Activated CD8-positive, alpha-beta memory T cell treated with anti-CD3 and anti-CD28 coated beads, Interleukin-2, amount 50 U/mL, for 48 hours (primary cell): Measurements from ENCODE around the gene TTC12.
A peak's percentile ranks its signal among the peaks of the same experiment; 100 is the strongest.
"Not testable (repeated sequence)": the region's sequence is repeated elsewhere in the genome, so short reads cannot be mapped to it uniquely, and the experiment has no call there.

Source experiments
- DNase-seq: peaks from one replicate; pipeline ENCODE4 v3.0.0-alpha.2; 2020

TTC12 gene

DNA sequence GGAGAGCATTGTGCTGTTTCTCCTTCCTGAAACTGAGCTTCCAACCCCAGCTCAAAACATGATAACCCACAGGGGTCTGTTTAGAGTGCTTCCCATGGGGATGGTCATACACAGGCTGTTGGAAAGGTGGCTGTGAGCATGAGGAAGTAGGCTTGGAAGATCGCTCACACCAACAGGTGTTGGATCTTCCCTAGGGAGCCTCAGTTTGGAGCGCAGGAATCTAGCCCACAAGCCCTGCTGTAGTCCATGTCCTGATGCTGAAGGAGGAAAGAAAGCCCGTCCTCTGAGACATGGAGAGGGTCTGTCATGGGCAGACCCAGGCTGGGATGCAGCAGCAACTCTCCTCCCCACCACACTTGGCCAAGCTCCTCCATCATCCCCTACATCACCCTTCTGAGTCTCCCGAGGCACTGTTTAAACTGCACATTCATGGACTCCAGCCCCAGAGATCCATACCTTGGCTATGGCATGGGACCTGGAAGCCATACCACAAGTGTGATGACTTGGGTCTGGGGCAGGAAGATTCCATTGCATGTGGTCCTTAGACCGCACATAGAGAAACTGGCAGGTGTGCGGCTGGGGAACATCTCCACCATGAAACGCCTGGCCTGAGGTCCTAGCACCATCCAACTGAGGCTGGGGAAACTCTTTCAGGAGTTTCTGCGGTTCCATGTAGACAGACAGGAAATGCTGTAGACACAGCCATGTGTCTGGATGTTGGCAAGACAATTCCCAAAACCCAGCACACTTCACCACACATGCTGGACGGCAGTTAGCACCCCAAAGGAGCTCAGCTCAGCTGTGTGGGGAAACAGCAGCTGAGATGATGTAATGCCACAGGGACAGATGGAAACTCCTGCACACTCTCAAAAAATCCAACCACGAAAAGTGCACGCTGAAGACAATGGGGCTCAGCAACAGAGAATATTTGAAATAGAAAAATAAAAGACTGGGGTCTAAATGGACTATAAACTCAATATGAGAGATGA is 27.6 kb upstream of the TTC12 start:
- no peak for DNase-seq

DNA sequence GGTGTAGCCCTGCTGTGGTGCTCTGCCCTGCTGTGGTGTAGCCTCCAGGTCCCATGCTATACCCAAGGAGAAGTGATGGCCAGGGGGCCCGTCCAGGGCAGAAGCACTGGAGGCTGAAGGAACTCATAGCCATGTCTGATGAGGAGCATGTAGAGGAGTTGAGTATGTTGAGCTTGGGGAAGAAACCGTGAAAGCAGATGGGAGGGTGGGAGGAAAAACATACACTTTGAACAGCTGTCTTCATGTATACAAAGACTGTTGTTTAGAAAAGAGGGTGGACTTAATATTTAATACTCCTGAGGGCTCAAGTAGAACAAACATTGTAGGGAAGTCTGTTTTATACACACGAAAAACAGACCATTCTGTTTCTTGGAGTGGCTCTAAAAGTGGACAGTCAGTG is 26.6 kb upstream of the TTC12 start:
- no peak for DNase-seq

DNA sequence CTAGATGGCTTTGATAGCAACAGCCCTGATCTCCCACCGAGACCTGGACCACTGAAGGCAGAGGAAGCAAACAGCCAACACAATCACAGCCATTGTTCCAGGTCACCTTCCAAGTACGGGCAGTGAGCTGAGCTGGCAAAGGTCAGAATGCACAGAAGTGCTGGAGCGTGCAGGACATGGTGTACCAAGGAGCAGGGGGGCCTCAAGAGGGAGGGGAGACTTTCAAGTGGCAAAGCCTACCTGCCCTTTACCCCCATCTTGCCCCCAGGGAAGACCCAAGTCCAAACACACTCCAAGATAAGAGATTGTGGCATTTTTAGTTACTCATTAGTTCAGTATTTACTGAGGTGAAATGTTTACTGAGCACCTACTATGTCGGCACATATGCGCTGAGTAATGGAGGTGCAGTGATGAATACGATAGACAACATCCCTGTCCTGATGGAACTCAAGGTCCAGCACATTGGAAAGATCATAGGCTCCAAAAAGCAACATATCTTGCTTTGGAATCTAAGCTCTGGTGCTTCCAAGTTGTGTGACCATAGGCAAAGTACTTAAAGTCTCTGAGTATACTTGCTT is 26.0 kb upstream of the TTC12 start:
- no peak for DNase-seq

DNA sequence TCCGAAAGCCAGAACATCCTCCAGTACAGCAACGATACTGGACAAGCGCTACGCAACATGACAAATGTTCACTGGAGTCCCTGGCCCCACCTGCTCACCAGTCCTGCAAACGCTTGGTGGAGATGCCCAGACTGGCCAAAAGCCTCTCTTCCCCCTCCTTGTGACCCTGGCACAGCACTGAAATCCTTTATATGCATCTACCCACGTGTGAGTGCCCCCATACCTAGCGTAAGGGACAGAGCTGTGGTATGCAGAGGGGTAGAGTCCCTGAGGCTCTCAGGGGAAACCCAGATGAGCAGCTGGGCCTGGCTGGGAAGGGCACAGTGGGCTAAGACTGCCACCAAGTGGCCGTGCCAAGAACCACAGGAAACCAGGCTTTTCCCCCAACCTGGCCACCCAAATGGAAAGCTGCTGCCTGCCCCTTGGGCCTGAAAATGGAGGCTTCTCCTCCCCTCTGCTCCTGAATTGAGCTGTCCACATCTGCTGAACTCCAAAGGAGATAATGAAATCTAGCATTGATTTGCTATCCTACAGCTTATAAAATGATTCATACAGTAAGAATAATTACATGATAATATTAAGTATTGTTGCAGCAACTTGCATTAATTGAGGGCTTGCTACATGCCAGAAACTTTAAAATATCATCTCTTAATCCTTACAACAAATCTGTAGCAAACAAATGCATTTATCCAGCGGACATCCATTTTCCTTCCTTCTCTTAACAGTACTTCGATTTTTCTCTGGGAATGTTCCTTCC is 24.8 kb upstream of the TTC12 start:
- DNase-seq = peak; percentile 85

DNA sequence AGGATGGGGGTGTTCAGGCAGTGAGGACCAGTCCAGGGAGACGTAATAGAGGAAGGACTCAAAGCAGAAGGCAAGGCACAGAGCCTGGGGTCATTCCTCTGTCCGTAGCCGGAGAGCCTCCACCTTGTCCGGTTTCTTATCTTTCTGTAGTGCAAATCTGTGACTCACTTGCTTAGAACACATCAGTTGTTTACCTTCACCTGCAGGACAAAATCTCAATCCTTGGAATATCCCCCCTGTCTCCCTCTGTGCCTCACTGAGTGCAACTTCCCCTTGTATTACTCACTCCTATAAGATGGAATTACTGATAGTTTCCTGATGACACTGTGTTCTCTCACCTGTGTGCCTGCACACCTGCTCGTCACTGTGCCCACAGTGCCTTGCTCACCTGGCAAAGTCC is 20.4 kb upstream of the TTC12 start:
- DNase-seq = no peak

DNA sequence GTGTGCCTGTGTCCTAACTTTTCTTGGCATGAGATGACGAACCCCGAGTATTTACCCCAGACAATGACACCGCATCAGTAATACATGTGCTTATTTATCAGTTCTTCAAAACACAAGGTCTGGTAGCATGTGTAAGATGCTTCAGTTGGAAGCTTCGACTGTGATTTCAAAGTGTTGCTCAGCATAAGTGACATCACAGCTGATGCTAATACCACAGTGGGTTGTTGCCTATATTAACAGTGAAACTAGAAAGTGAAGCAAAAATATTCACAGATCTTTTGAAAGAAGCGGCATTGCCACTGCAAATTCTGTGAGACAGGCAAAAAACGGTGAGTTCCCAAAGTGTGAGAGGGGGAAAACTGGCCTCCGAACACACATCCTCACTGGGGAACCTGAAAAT is 18.4 kb upstream of the TTC12 start:
- DNase-seq = no peak

DNA sequence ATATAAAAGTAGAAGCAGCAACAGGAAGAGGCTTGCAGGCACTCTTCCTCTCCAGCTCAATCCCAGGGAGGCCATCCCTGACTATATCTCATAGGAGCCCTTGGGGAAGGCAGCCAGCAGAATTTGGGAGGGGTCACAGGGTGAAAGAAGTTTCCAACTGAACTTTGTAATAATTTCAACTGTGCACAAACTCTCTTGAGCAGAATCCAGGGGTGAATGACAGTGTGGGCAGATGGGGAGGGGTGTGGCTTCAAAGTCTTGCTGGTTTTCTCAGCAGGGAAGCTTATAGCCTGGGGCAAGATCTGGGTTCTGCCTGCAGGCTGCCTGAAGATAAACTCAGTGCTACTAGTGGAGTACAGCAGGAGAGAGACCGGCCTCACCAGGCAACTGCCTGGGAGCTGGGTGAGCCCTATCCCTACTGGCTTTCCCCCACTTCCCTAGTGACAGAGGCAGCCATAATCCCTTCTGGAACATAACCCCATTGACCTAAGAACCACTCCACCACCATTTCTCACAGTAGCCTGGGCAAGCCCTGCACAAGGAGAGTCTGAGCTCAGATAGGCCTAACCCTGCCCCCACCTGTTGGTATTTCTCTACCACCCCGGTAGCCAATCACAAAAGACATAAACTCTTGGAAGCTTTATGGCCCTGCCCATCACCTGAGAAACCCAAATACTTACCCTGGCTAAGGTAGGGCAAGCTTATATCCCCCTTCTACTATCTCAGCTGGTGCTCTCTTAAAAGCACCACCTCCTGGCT is 17.8 kb upstream of the TTC12 start:
- DNase-seq = no peak

DNA sequence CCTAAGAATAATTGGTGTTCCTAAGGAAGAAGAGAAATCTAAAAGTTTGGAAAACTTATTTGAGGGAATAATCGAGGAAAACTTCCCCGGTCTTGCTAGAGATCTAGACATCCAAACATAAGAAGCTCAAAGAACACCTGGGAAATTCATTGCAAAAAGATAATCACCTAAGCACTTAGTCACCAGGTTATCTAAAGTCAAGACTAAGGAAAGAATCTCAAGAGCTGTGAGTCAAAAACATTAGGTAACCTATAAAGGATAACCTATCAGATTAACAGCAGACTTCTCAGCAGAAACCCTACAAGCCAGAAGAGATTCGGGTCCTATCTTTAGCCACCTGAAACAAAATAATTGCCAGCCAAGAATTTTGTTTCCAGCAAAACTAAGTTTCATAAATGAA is 15.9 kb upstream of the TTC12 start:
- DNase-seq = not testable (repeated sequence)

DNA sequence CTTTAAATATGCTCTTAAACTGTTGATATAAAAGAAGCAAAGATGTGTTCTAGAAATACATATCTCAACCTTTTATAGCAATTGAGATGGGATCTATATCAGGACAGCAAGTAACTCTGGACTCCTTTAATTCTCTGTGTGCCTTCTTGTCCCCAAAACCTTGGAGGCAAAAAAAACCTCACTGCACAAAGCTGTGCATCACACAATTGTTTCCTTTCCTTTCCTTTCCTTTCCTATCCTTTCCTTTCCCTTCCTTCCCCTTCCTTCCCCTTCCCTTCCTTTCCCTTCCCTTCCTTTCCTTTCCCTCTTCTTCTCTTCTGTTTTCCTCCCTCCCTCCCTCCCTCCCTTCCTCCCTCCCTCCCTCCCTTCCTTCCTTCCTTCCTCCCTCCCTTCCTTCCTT is 9.5 kb upstream of the TTC12 start:
- DNase-seq = no peak

DNA sequence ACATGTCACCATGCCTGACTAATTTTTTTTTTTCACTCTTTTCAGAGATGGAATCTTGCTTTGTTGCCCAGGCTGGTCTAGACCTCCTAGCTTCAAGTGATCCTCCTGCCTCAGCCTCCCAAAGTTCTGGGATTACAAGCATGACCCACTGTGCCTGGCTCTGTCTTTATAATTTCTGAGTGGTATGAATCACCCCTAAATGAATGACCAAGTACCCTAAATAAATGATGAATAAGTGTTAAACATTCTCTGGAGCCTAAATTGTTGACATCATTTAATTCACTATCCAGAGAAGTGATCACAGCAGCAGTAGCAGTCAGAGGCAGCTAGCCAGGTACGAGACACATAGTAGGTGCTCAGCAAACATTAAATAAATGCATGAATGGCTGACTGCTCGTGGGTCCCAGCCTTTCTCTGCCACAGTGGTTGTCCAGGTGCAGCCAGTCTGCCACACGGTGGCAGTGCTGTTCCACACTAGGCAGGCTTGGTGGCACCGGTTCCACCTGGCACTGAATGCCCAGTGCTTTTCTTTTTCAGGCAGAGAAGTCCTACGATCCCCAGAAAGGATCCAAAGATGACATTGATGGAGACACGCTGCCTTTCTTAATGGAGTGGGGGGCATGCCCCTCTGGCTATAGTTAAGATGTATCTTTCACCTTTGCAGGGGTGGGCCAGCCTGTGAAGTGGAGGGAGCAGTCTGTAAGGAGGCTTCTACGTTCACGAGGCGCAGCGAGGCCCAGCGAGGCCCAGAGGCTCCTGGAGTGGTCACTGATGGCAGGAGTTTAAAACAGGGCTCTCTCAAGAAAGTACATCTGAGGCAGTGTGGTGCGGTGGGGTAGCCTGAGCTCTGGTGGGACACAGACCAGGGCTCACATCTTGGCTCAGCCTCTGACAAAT is 8.7 kb upstream of the TTC12 start:
- DNase-seq = peak; percentile 83

DNA sequence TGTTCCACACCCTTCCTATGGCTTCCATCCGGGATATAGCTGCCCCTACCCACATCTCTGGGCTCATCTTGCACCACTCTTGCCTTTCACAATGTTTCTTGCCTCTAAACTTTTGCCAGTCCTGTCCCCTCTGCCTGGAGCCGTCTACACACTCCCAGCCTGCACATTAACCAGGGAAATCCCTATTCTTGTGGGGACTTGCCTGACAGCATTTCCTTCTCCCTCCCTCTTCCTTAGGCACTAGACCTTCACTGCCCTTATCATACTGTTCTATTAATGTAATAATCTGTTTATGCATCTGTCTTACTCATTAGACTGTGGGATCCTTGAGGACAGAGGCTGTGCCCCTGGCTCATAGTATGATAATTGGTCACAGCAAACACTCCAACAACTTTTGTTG is 5.8 kb upstream of the TTC12 start:
- no peak for DNase-seq

DNA sequence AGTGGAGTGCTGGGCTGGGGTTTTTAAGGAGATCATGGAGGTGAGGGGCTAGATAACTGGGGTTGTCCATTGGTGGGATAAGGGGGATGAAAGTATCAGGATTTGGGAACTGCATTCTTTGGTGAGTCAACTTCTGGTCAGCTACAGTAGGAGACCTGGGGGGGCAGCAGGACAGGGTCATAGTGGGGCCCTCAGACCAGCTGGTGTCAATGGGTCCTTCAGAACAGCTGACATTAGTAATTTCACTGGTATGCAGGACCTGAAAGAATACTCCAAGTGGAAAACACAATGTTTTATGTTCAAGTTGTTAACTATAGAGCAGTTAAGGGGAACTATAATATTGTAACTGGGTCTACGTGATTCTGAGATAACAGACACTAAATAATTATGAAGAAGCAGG is 2.8 kb upstream of the TTC12 start:
- DNase-seq = no peak

DNA sequence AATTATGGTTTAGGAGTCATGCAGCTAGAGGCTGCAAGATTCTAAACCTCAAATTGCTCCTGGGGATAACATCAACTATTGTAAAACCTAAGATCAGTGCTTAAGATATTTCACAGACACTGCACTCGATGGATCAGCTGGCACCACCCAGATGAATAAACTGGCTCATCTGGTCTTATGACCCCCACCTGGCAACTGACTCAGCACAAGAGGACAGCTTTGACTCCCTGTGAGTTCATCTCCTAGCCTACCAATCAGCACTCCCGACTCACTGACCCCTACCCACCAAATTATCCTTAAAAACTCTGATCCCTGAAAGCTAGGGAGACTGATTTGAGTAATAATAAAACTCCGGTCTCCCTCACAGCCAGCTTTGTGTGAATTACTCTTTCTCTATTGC is 782 bp upstream of the TTC12 start:
- DNase-seq = no peak

DNA sequence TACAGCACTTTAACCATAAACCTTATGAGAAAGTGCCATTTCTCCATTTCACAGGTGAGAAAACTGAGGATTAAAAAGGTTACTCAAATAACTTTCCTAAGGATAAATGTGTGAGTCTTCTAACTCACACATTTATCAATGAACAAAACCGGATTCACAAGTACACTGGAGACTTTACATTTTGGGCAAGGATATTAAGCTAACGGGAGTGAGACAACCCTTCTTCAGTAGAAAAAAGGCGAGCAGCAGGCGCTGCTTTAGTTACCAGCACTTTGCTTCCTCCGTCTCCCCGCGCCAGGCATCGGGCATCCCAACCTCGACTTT is 356 bp upstream of the TTC12 start:
- no peak for DNase-seq

DNA sequence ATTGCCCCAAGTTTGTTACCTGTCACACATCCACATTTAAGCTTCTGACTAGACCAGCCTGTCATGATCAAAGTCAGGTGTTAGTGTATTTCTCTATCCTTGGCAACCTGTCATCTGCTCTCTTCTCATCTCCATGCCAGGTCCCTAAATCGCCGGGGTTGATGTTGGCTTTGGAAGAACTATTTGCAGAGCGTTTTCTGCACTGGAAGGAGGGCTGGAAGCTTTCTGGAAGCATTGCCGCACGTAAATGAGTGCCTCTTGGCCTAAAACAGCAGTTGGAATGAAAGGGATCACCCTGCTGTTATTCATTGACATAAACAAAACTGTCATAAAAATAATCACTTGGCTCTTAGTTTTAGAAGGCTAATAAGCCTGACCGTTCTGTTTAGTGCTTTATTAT is 1.4 kb downstream of the TTC12 start:
- DNase-seq = no peak

DNA sequence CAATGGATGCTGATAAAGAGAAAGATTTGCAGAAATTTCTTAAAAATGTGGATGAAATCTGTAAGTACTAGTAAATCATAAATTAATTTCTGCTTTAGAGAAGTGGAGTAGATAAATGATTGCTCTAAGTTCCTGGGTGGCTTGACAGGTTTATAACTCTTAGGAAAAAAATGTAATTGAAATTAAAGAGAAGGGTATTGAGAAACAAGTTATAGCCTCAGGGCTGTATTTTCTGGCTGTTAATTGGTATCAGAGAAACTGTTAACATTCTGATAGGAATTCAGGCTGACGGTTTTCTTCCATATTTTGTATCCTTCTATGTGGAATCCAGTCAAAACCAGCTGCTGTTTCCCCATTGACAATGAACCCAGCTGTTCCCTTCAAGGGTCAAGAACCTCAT is 1.9 kb downstream of the TTC12 start:
- DNase-seq = no peak

DNA sequence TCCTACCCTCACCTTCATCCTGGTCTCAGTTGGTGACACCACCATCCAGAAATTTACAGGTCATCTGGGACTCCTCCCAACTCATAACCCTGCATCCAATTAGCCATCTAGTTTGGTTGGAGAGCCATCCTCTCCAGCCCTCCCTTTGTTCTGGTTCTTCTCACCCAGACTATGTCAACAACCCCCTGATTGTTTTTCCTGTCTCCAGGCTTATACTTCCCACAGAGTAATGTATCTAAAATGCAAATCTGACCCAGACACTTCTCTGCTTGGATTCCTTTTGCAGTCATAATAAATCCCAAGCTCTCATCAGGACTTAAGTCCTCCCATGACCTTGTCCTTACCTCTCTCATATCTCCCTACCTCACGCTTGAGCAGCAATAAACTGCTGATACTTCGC is 3.0 kb downstream of the TTC12 start:
- no peak for DNase-seq

DNA sequence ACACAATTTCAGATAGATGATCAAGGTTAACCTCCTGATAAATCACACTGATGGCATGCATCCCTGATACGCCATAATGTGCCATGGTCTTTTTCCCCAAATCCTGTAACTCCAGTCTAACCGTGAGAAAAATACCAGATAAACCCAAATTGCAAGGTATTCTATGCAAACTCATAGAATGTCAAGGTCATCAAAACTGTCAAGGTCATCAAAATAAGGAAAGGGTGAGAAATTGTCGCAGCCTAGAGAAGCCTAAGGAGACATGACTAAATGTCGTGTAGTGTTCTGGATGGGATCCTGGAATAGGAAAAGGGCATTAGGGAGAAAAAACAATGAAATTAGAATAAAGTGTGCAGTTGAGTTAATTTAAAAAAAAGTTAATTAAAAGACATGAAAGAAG is 4.7 kb downstream of the TTC12 start:
- DNase-seq = no peak

DNA sequence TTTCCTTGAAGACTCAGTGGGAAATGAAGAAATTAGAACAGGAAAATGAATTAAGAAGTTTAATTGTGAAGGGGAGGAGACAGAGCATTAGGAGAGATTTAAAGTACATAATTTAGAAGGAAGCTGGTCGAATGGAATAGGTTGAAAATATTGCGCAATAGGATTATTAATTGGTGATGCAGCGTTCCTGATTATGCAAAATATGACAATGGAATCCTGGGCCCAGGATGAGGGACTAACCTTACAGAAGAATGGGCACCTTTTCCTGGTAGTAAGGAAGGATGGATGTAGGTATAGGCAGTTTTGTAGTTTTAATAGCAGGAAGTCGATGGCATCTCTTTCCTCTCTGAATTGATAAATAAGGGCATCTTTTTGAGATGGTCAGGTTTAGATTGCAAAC is 7.8 kb downstream of the TTC12 start:
- DNase-seq = no peak

DNA sequence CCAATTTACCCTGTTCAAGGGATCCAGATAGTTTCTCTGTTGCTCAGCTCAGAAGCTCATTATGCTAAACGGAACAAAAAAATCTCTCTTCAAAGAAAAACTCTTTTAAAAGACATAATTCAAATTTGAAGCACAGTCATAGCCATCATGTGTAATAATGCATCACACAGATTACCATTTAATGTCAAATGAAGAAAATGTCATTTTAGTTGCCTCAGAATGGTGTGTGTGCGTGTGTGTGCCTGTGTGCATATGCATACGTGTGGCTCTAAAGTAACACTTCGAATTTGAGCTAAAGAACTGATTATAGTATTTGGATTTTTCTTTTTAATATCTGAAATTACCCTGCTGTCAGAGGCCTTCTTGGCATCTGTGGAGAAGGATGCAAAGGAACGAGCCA is 9.9 kb downstream of the TTC12 start:
- no peak for DNase-seq

DNA sequence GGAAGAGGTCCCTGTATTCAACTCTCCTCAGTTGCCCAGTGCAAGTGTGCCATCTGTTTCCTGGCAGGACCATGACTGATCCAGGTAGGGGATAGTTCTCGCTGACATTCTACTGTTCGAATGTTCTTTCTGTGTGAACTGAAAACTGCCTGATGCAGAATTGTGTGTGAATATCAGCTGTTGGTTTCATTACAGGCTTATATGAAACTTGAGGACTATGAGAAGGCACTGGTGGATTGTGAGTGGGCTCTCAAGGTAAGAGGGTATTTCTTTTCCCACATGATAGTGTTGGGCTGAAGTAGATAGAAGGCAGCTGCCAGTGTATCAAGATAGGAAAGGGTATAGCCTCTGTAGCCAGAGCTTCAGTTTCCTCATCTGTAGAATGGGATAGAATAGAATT is 15.3 kb downstream of the TTC12 start:
- DNase-seq = no peak

DNA sequence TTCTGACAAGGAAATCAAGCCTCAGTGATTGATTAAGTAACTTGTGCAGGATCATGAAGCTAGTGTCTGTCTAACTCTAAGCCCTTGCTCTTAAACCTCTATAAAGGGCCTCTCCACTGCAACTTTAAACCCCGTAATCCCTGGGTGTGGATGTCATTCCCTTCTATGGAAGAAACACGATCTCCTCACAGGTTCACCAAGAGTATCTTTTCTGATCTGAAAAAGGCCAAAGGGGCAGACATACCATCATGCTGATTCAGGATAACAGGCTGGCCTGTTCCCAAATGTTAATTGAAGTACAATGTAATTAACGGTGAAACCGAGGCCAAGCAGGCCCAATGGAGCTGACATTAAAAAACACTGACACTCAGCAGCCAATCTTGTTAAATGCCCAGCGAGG is 17.1 kb downstream of the TTC12 start:
- DNase-seq = no peak
